Measurements from ENCODE around the gene POR.

DNA sequence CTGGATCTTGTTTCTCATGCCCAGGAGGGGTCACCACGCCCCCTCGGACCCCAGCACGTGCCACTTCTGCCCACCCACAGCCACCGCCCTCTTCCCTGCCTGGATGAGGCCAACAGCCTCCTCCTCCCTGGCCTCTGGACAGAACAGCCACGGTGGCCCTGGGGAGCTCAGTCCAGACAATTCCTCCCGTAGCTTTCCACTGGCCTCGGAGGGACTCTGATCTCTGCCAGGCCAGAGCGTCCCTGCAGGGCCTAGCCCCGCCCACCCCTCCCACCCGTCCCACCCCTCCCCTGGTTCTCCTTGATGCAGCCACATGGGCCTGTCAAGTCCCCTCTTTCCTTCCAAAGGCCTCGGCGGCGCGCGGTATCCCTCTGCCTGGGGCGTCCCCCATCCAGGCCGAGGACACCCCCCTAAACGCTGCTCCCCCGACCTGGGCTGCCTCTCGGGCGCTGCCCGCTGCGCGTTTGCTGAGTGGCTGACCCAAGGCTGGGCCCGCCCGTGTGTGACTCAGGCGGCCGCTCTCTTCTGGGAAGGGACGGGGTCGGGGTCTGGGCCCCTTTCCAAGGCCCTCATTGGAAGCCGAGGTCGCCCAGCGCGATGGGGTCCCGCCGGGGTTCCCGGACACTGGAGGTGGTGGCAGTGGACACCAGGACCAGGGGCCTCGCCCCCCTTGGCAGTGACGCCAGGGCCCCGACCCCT is 78.9 kb downstream of the POR start:
- TF ChIP-seq, protein P1, sequence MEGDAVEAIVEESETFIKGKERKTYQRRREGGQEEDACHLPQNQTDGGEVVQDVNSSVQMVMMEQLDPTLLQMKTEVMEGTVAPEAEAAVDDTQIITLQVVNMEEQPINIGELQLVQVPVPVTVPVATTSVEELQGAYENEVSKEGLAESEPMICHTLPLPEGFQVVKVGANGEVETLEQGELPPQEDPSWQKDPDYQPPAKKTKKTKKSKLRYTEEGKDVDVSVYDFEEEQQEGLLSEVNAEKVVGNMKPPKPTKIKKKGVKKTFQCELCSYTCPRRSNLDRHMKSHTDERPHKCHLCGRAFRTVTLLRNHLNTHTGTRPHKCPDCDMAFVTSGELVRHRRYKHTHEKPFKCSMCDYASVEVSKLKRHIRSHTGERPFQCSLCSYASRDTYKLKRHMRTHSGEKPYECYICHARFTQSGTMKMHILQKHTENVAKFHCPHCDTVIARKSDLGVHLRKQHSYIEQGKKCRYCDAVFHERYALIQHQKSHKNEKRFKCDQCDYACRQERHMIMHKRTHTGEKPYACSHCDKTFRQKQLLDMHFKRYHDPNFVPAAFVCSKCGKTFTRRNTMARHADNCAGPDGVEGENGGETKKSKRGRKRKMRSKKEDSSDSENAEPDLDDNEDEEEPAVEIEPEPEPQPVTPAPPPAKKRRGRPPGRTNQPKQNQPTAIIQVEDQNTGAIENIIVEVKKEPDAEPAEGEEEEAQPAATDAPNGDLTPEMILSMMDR (IDR thresholded peaks at IDR 0.05; ENCODE audit: low read length): no peak
- TF ChIP-seq EZH2 (optimal IDR thresholded peaks at IDR 0.05; ENCODE audit: low read depth, low read length): no peak
